HEK293 (cell line): ENCODE measurements around the gene GRIK4.

Experiments
- CTCF ChIA-PET: fragments of 350-600 bp; formaldehyde crosslinking; extraction: SDS; loops from one replicate; lab custom pipeline; 2021; ENCODE audit warnings: antibody characterized with exemption; lab: Yijun Ruan, JAX
- POLR2A ChIA-PET: fragments of 300-600 bp; formaldehyde crosslinking; extraction: SDS; loops from one replicate; lab custom pipeline; 2020; ENCODE audit warnings: antibody characterized with exemption, inconsistent platforms; lab: Yijun Ruan, JAX
- H3K27ac ChIP-seq: fragments of 200-500 bp; sonication (Bioruptor generic); 2 replicates; pipeline ENCODE4 v1.5.1; 2014; ENCODE audit warnings: low read depth, low read length, control low read depth, inconsistent platforms; ENCODE audit errors: extremely low read depth
- H3K36me3 ChIP-seq, 2 experiments: fragments of 200-500 bp in 1 of 2; sonication (Bioruptor generic) in 1 of 2; 1 replicate in 1 of 2; 2 replicates in 1 of 2; pipeline ENCODE4 v1.5.1; 2014 to 2017; ENCODE audit warnings: inconsistent platforms in 2 of 2, low read length in 2 of 2; ENCODE audit not compliant: control insufficient read depth in 2 of 2, insufficient read depth in 1 of 2
- H3K4me1 ChIP-seq: fragments of 200-500 bp; sonication (Bioruptor generic); 2 replicates; pipeline ENCODE4 v1.5.1; 2014; ENCODE audit warnings: mild to moderate bottlenecking, low read length, inconsistent platforms; ENCODE audit not compliant: control insufficient read depth, insufficient read depth
- H3K4me3 ChIP-seq: 2 replicates; pipeline ENCODE4 v1.5.1; 2011; ENCODE audit warnings: low read depth, mild to moderate bottlenecking, control low read depth, low read length, moderate library complexity
- H3K9me3 ChIP-seq: fragments of 200-500 bp; sonication (Bioruptor generic); 2 replicates; pipeline ENCODE4 v1.5.1; 2014; ENCODE audit warnings: low read depth, low read length, inconsistent platforms; ENCODE audit not compliant: control insufficient read depth, insufficient read depth
- BCL11A ChIP-seq: fragments of 450-650 bp; formaldehyde crosslinking; IDR thresholded peaks from 2 replicates; pipeline ENCODE4 v1.5.1; 2016; ENCODE audit warnings: low read depth, missing biosample characterization, missing genetic modification characterization
- FEZF1 ChIP-seq: fragments of 450-650 bp; formaldehyde crosslinking; IDR thresholded peaks from 2 replicates; pipeline ENCODE4 v1.5.1; 2016; ENCODE audit warnings: missing biosample characterization, missing genetic modification characterization
- GLIS1 ChIP-seq: fragments of 450-650 bp; formaldehyde crosslinking; IDR thresholded peaks from 2 replicates; pipeline ENCODE4 v1.5.1; 2016; ENCODE audit warnings: missing biosample characterization, missing genetic modification characterization
- KLF7 ChIP-seq: fragments of 450-650 bp; formaldehyde crosslinking; IDR thresholded peaks from 2 replicates; pipeline ENCODE4 v1.5.1; 2016; ENCODE audit warnings: missing biosample characterization, missing genetic modification characterization, borderline replicate concordance
- KLF8 ChIP-seq: fragments of 450-650 bp; formaldehyde crosslinking; IDR thresholded peaks from 2 replicates; pipeline ENCODE4 v1.5.1; 2016; ENCODE audit warnings: missing biosample characterization, missing genetic modification characterization
- PRDM1 ChIP-seq: fragments of 450-650 bp; formaldehyde crosslinking; IDR thresholded peaks from 2 replicates; pipeline ENCODE4; 2016; ENCODE audit warnings: missing biosample characterization, missing genetic modification characterization
- SCRT1 ChIP-seq: fragments of 450-650 bp; formaldehyde crosslinking; IDR thresholded peaks from 2 replicates; pipeline ENCODE4 v1.5.1; 2016; ENCODE audit warnings: missing biosample characterization, missing genetic modification characterization, borderline replicate concordance
- TCF7L2 ChIP-seq: IDR thresholded peaks from 2 replicates; pipeline ENCODE4 v1.6.1; 2011; ENCODE audit warnings: low read depth, mild to moderate bottlenecking, inconsistent platforms, low read length, moderate library complexity, borderline replicate concordance
- TRIM28 ChIP-seq: IDR thresholded peaks from 2 replicates; pipeline ENCODE4 v1.6.1; 2011; ENCODE audit warnings: low read length, control low read depth, borderline replicate concordance
- WT1 ChIP-seq: fragments of 450-650 bp; formaldehyde crosslinking; IDR thresholded peaks from 2 replicates; pipeline ENCODE4 v1.5.1; 2016; ENCODE audit warnings: missing biosample characterization, missing genetic modification characterization
- YY2 ChIP-seq: fragments of 450-650 bp; formaldehyde crosslinking; IDR thresholded peaks from 2 replicates; pipeline ENCODE4 v1.5.1; 2016; ENCODE audit warnings: missing biosample characterization, missing genetic modification characterization
- ZBTB7A ChIP-seq: fragments of 450-650 bp; formaldehyde crosslinking; IDR thresholded peaks from 2 replicates; pipeline ENCODE4 v1.5.1; 2016; ENCODE audit warnings: low read depth, missing biosample characterization, missing genetic modification characterization
- ZFP3 ChIP-seq: fragments of 450-650 bp; formaldehyde crosslinking; IDR thresholded peaks from 2 replicates; pipeline ENCODE4 v1.5.1; 2016; ENCODE audit warnings: low read depth, missing biosample characterization, missing genetic modification characterization
- ZNF10 ChIP-seq: fragments of 450-650 bp; formaldehyde crosslinking; IDR thresholded peaks from 2 replicates; pipeline ENCODE4 v1.5.1; 2017; ENCODE audit warnings: missing biosample characterization, missing genetic modification characterization
- ZNF112 ChIP-seq: fragments of 450-650 bp; formaldehyde crosslinking; IDR thresholded peaks from 2 replicates; pipeline ENCODE4 v1.5.0; 2017; ENCODE audit warnings: missing biosample characterization, missing genetic modification characterization
- ZNF169 ChIP-seq: fragments of 450-650 bp; formaldehyde crosslinking; IDR thresholded peaks from 2 replicates; pipeline ENCODE4 v1.5.1; 2016; ENCODE audit warnings: missing biosample characterization, missing genetic modification characterization
- ZNF175 ChIP-seq: fragments of 450-650 bp; formaldehyde crosslinking; IDR thresholded peaks from 2 replicates; pipeline ENCODE4 v1.5.1; 2016; ENCODE audit warnings: missing biosample characterization, missing genetic modification characterization
- ZNF248 ChIP-seq: fragments of 450-650 bp; formaldehyde crosslinking; IDR thresholded peaks from 2 replicates; pipeline ENCODE4 v1.5.1; 2017; ENCODE audit warnings: missing biosample characterization, missing genetic modification characterization
- ZNF266 ChIP-seq: fragments of 450-650 bp; formaldehyde crosslinking; IDR thresholded peaks from 2 replicates; pipeline ENCODE4 v1.5.1; 2016; ENCODE audit warnings: missing biosample characterization, missing genetic modification characterization, low read depth
- ZNF335 ChIP-seq: fragments of 450-650 bp; formaldehyde crosslinking; conservative IDR thresholded peaks from 2 replicates; pipeline ENCODE4 v1.5.1; 2016; ENCODE audit warnings: missing biosample characterization, missing genetic modification characterization
- ZNF354C ChIP-seq: fragments of 450-650 bp; formaldehyde crosslinking; IDR thresholded peaks from 2 replicates; pipeline ENCODE4 v1.5.1; 2016; ENCODE audit warnings: missing biosample characterization, missing genetic modification characterization, low read depth, borderline replicate concordance
- ZNF37A ChIP-seq: fragments of 450-650 bp; IDR thresholded peaks from 2 replicates; pipeline ENCODE4 v1.5.1; 2018; ENCODE audit warnings: missing biosample characterization, missing genetic modification characterization
- ZNF394 ChIP-seq: fragments of 450-650 bp; formaldehyde crosslinking; IDR thresholded peaks from 2 replicates; pipeline ENCODE4 v1.5.1; 2016; ENCODE audit warnings: missing biosample characterization, missing genetic modification characterization, mild to moderate bottlenecking, moderate library complexity, borderline replicate concordance
- ZNF423 ChIP-seq: fragments of 450-650 bp; formaldehyde crosslinking; IDR thresholded peaks from 2 replicates; pipeline ENCODE4 v1.5.1; 2016; ENCODE audit warnings: missing biosample characterization, missing genetic modification characterization
- ZNF624 ChIP-seq: fragments of 450-650 bp; formaldehyde crosslinking; IDR thresholded peaks from 2 replicates; pipeline ENCODE4 v1.5.1; 2017; ENCODE audit warnings: missing biosample characterization, missing genetic modification characterization
- ZNF658 ChIP-seq: fragments of 450-650 bp; formaldehyde crosslinking; IDR thresholded peaks from 2 replicates; pipeline ENCODE4; 2016; ENCODE audit warnings: missing biosample characterization, missing genetic modification characterization
- ZNF701 ChIP-seq: fragments of 450-650 bp; formaldehyde crosslinking; IDR thresholded peaks from 2 replicates; pipeline ENCODE4 v1.5.1; 2016; ENCODE audit warnings: missing biosample characterization, missing genetic modification characterization
- ZNF747 ChIP-seq: fragments of 450-650 bp; formaldehyde crosslinking; IDR thresholded peaks from 2 replicates; pipeline ENCODE4 v1.5.1; 2016; ENCODE audit warnings: missing biosample characterization, missing genetic modification characterization
- ZNF777 ChIP-seq: fragments of 450-650 bp; formaldehyde crosslinking; IDR thresholded peaks from 2 replicates; pipeline ENCODE4 v1.5.1; 2017; ENCODE audit warnings: missing biosample characterization, missing genetic modification characterization, borderline replicate concordance
- ZNF791 ChIP-seq: fragments of 450-650 bp; formaldehyde crosslinking; IDR thresholded peaks from 2 replicates; pipeline ENCODE4 v1.5.1; 2016; ENCODE audit warnings: missing biosample characterization, missing genetic modification characterization
- TF ChIP-seq, protein P1 (sequence below): fragments of 450-650 bp; formaldehyde crosslinking; IDR thresholded peaks from 2 replicates; pipeline ENCODE4 v1.5.1; 2016; ENCODE audit warnings: missing biosample characterization, missing genetic modification characterization
- TF ChIP-seq, protein P2 (sequence below): fragments of 450-650 bp; formaldehyde crosslinking; IDR thresholded peaks from 2 replicates; pipeline ENCODE4 v1.5.1; 2016; ENCODE audit warnings: missing biosample characterization, missing genetic modification characterization
- TF ChIP-seq, protein P3 (sequence below): fragments of 450-650 bp; formaldehyde crosslinking; optimal IDR thresholded peaks from 2 replicates; pipeline ENCODE3; 2016; ENCODE audit warnings: missing biosample characterization, mild to moderate bottlenecking, missing genetic modification characterization

GRIK4 gene

DNA sequence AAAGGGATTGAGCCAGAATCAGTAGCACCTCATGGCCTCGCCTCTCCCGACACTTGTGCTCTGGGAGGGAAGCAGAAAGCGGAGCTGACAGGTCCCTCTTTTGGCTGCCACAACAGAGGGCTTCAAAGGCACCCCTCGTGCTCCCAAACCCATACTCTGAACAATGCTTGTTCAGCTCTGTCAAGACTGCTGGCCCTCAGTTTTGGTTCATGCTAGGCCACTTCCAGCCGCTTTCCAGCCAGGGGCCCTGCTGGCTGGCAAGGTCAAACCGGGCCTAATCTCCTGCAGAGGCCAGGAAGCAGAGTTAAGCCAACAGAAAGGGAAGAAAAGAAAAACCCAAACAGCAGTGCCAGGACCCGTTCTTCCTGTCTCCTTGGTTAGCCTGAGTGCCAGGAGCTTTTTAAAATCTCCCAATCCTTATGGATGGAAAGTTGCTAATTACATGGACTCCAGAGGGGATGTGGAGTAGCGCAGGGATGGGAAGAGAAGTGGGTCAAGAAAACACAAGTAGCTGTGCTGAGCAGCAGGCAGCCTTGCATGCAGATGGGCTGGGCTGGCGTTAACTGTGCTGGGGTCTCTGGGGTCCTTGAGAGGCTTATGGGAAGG is 150.6 kb downstream of the GRIK4 start:
- no peak overlapping the region for H3K4me3 ChIP-seq
- no peaks in the 10 kb centered on the region for H3K4me1 ChIP-seq
- ChIA-PET CTCF (interaction anchor here (0.6 to 1.1 kb wide), 2 partner anchors 23 to 38 kb away, joined by 3 to 4 read pairs; no protein-coding TSS in a partner anchor), POLR2A (no interaction called here)
- TF ChIP-seq YY2 (tag by site-specific recombination) (no peak), TCF7L2 (no peak), BCL11A (no peak)
- no peaks in the 10 kb centered on the region for H3K9me3 ChIP-seq
- no peak overlapping the region for H3K27ac ChIP-seq
- no peaks in the 10 kb centered on the region for H3K36me3 ChIP-seq

DNA sequence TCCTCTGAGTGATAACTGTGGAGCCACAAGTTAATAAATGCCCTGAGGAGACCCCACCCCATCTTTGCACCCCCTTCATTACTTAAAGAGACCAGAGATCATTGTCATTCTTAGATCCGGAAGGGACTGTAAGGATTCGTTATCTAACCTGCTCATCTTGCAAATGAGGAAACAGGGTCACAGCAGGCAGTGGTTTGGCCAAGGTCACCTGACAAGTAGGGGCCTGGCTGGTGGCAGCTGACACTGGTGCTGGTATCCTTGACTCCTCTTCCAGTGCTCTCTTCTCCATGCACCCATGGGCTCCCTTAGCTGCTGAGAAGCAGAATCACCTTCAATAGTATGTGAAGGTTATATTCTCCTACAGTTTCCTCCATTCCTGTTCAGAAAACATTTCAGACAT is 151.6 kb downstream of the GRIK4 start:
- TF ChIP-seq ZFP3 (tag by site-specific recombination) (no peak), FEZF1 (tag by site-specific recombination) (no peak), ZNF175 (tag by site-specific recombination) (no peak), GLIS1 (no peak), ZNF791 (tag by site-specific recombination) (no peak), ZNF248 (tag by site-specific recombination) (no peak), BCL11A (no peak), ZNF747 (tag by site-specific recombination) (no peak), KLF8 (tag by site-specific recombination) (no peak), ZNF10 (no peak), ZNF37A (no peak), PRDM1 (tag by site-specific recombination) (no peak), ZNF335 (tag by site-specific recombination) (no peak), ZNF112 (tag by site-specific recombination) (no peak), ZNF777 (tag by site-specific recombination) (no peak), TRIM28 (no peak)
- TF ChIP-seq, protein P1, sequence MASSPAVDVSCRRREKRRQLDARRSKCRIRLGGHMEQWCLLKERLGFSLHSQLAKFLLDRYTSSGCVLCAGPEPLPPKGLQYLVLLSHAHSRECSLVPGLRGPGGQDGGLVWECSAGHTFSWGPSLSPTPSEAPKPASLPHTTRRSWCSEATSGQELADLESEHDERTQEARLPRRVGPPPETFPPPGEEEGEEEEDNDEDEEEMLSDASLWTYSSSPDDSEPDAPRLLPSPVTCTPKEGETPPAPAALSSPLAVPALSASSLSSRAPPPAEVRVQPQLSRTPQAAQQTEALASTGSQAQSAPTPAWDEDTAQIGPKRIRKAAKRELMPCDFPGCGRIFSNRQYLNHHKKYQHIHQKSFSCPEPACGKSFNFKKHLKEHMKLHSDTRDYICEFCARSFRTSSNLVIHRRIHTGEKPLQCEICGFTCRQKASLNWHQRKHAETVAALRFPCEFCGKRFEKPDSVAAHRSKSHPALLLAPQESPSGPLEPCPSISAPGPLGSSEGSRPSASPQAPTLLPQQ (tag by site-specific recombination) = no peak
- ChIA-PET CTCF (no interaction called here), POLR2A (no interaction called here)
- Histone ChIP-seq H3K4me1 (no peaks in the 10 kb centered on the region), H3K9me3 (no peaks in the 10 kb centered on the region), H3K27ac (no peak overlapping the region), H3K4me3 (no peak overlapping the region), H3K36me3 (no peaks in the 10 kb centered on the region)

GRCh38 chr11:120666121-120666639 is 154.6 kb downstream of the GRIK4 start:
- Histone ChIP-seq H3K4me1 (no peaks in the 10 kb centered on the region), H3K36me3 (no peaks in the 10 kb centered on the region), H3K4me3 (no peak overlapping the region), H3K9me3 (no peaks in the 10 kb centered on the region), H3K27ac (no peak overlapping the region)
- POLR2A ChIA-PET = no interaction called here
- CTCF ChIA-PET = no interaction called here
- no peak for TF ChIP-seq ZNF354C
- TF ChIP-seq ZFP3 (tag by site-specific recombination) = no peak
- no peak for TF ChIP-seq ZNF701 (tag by site-specific recombination)
- no peak for TF ChIP-seq ZNF658
- TF ChIP-seq ZBTB7A (tag by site-specific recombination) = no peak
- no peak for TF ChIP-seq ZNF10
- TF ChIP-seq KLF7 (tag by site-specific recombination) = no peak
- TF ChIP-seq ZNF423 (tag by site-specific recombination) = no peak
- TF ChIP-seq, protein P2, sequence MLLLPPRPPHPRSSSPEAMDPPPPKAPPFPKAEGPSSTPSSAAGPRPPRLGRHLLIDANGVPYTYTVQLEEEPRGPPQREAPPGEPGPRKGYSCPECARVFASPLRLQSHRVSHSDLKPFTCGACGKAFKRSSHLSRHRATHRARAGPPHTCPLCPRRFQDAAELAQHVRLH (tag by site-specific recombination) = no peak
- TF ChIP-seq ZNF394 (tag by site-specific recombination) = no peak
- no peak for TF ChIP-seq WT1 (tag by site-specific recombination)
- TF ChIP-seq ZNF624 (tag by site-specific recombination) = no peak
- TF ChIP-seq, protein P3, sequence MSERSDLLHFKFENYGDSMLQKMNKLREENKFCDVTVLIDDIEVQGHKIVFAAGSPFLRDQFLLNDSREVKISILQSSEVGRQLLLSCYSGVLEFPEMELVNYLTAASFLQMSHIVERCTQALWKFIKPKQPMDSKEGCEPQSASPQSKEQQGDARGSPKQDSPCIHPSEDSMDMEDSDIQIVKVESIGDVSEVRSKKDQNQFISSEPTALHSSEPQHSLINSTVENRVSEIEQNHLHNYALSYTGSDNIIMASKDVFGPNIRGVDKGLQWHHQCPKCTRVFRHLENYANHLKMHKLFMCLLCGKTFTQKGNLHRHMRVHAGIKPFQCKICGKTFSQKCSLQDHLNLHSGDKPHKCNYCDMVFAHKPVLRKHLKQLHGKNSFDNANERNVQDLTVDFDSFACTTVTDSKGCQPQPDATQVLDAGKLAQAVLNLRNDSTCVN (tag by site-specific recombination) = no peak
- TF ChIP-seq ZNF266 = no peak
- no peak for TF ChIP-seq ZNF169
- TF ChIP-seq SCRT1 (tag by site-specific recombination) = no peak
